DND-41 (cell line): ENCODE results near the gene ATP12A.

Source experiments
- ATAC-seq: fragments of 200-7000 bp; cut with Tn5 transposase; 3 replicates; pipeline ENCODE4 v1.9.1; 2021; ENCODE audit warnings: low read depth; ENCODE audit not compliant: insufficient read depth
- DNase-seq: peaks from one replicate; pipeline ENCODE4 v3.0.0-alpha.2; 2020
- H2AFZ ChIP-seq: 2 replicates; pipeline ENCODE4 v1.6.0; 2012; ENCODE audit warnings: low read depth, low read length
- H3K27ac ChIP-seq: 2 replicates; pipeline ENCODE4 v1.5.1; 2012; ENCODE audit warnings: low read length, inconsistent platforms
- H3K27me3 ChIP-seq: fragments of 200-600 bp; sonication (generic); 2 replicates; pipeline ENCODE4 v1.6.0; 2012; ENCODE audit warnings: low read length, mild to moderate bottlenecking, inconsistent platforms; ENCODE audit not compliant: insufficient read depth, poor library complexity
- H3K36me3 ChIP-seq: 2 replicates; pipeline ENCODE4 v1.5.1; 2012; ENCODE audit warnings: low read length, inconsistent platforms; ENCODE audit not compliant: insufficient read depth
- H3K4me1 ChIP-seq: 2 replicates; pipeline ENCODE4 v1.5.1; 2012; ENCODE audit warnings: mild to moderate bottlenecking, low read length; ENCODE audit not compliant: insufficient read depth
- H3K4me2 ChIP-seq: 2 replicates; pipeline ENCODE4 v1.6.0; 2012; ENCODE audit warnings: mild to moderate bottlenecking, moderate library complexity, low read length, inconsistent platforms; ENCODE audit not compliant: insufficient read depth
- H3K4me3 ChIP-seq, 2 experiments: fragments of 200-600 bp in 1 of 2; shearing (Covaris generic) in 1 of 2; 2 replicates each; pipeline ENCODE4 v1.5.1; 2012 to 2016; ENCODE audit warnings: inconsistent platforms in 2 of 2, low read length in 2 of 2, mild to moderate bottlenecking in 2 of 2, low read depth in 1 of 2, moderate library complexity in 1 of 2
- H3K79me2 ChIP-seq: 2 replicates; pipeline ENCODE4 v1.6.0; 2012; ENCODE audit warnings: low read length, inconsistent platforms; ENCODE audit not compliant: insufficient read depth
- H3K9ac ChIP-seq: 2 replicates; pipeline ENCODE4 v1.6.0; 2012; ENCODE audit warnings: low read depth, mild to moderate bottlenecking, inconsistent platforms, low read length, moderate library complexity
- H3K9me3 ChIP-seq: 2 replicates; pipeline ENCODE4 v1.5.1; 2012; ENCODE audit warnings: low read length, moderate library complexity, mild to moderate bottlenecking, inconsistent platforms; ENCODE audit not compliant: insufficient read depth, severe bottlenecking
- H4K20me1 ChIP-seq: 2 replicates; pipeline ENCODE4 v1.6.0; 2012; ENCODE audit warnings: low read length; ENCODE audit not compliant: insufficient read depth
- EZH2 ChIP-seq: IDR thresholded peaks from 3 replicates; pipeline ENCODE4 v1.6.1; 2012; ENCODE audit warnings: borderline replicate concordance, low read depth, mild to moderate bottlenecking, moderate library complexity, low read length, inconsistent platforms; ENCODE audit not compliant: severe bottlenecking
- TF ChIP-seq, protein P1 (sequence below): IDR thresholded peaks from 2 replicates; pipeline ENCODE4 v1.5.1; 2012; ENCODE audit warnings: borderline replicate concordance, low read length, moderate library complexity, mild to moderate bottlenecking; ENCODE audit not compliant: poor library complexity, severe bottlenecking; ENCODE audit errors: extremely low read depth

Gene ATP12A

DNA sequence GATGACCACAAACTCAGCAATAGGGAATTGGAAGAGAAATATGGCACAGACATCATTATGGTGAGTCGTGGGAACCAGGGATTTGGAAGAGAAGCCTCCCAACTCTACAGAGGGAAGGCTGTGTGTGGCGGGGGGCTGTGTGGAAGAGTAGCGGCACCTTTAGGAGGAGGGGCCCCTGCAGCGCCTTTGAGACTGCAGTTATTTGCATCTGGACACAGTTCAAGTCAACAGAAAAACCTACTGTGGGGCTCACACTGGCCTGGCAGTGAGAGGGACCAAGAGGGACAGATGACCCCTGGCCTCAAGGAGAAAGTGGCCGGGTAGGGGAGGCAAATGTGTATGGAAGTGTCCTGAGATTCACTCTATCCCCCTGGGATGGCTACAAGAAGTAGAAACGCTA is 5.1 kb downstream of the ATP12A start:
- Histone ChIP-seq H2AFZ (no peak overlapping the region), H3K4me2 (peak overlapping the region; percentile 21; the same call in 1 of the 2 replicates), H3K9me3 (no peaks in the 10 kb centered on the region), H3K9ac (no peak overlapping the region), H3K36me3 (no peaks in the 10 kb centered on the region), H3K4me1 (peaks cover 24% of the 10 kb centered on the region), H3K79me2 (no peaks in the 10 kb centered on the region), H3K27me3 (peaks cover 25% of the 10 kb centered on the region), H3K27ac (no peak overlapping the region), H4K20me1 (peaks cover 37% of the 10 kb centered on the region), H3K4me3 (no peak overlapping the region)
- no peak for TF ChIP-seq EZH2
- TF ChIP-seq, protein P1, sequence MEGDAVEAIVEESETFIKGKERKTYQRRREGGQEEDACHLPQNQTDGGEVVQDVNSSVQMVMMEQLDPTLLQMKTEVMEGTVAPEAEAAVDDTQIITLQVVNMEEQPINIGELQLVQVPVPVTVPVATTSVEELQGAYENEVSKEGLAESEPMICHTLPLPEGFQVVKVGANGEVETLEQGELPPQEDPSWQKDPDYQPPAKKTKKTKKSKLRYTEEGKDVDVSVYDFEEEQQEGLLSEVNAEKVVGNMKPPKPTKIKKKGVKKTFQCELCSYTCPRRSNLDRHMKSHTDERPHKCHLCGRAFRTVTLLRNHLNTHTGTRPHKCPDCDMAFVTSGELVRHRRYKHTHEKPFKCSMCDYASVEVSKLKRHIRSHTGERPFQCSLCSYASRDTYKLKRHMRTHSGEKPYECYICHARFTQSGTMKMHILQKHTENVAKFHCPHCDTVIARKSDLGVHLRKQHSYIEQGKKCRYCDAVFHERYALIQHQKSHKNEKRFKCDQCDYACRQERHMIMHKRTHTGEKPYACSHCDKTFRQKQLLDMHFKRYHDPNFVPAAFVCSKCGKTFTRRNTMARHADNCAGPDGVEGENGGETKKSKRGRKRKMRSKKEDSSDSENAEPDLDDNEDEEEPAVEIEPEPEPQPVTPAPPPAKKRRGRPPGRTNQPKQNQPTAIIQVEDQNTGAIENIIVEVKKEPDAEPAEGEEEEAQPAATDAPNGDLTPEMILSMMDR = no peak
- ATAC-seq (no peak), DNase-seq (no peak)

DNA sequence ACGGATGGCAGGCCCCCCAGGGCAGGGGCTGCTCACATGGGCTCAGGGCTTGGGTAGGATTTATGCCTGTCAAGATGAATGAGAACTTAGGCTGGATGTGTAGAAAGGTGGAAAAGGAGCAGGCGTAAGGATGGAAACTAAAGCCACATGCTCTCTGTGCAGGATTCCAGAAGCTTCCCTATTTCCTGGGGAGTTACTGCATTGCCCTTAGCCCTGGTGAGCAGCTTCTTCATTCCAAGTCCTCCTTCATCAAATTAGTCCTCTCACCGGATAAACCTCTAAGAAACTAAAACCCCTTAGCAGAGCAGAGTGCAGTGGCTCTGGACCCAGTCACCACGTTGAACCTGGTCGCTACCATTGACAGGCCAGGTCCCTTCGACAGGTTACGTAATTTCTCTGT is 7.4 kb downstream of the ATP12A start:
- Histone ChIP-seq H3K27ac (no peak overlapping the region), H3K27me3 (peaks cover 26% of the 10 kb centered on the region), H3K79me2 (no peaks in the 10 kb centered on the region), H2AFZ (no peak overlapping the region), H3K4me2 (no peak overlapping the region), H3K9me3 (no peaks in the 10 kb centered on the region), H3K4me1 (peaks cover 24% of the 10 kb centered on the region), H4K20me1 (peaks cover 34% of the 10 kb centered on the region), H3K4me3 (no peak overlapping the region), H3K36me3 (no peaks in the 10 kb centered on the region), H3K9ac (no peak overlapping the region)
- ATAC-seq (no peak), DNase-seq (no peak)
- TF ChIP-seq, protein P1 = no peak
- TF ChIP-seq EZH2 = no peak

DNA sequence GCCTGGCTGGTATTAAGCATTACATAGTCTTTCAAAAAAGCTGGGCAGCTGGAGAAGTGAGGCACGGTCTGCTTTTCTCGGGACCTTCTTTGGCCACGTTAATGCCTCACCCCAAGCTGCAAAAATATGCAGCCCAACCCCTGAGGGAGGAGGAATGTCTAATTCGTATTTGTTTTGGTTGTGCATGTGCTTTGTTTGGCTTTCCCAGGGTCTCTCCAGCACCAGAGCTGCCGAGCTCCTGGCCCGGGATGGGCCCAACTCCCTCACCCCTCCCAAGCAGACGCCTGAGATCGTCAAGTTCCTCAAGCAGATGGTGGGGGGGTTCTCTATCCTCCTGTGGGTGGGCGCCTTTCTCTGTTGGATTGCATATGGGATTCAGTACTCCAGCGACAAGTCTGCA is 7.9 kb downstream of the ATP12A start:
- Histone ChIP-seq H3K79me2 (no peaks in the 10 kb centered on the region), H3K4me1 (peaks cover 24% of the 10 kb centered on the region), H4K20me1 (peaks cover 34% of the 10 kb centered on the region), H3K9ac (no peak overlapping the region), H3K36me3 (no peaks in the 10 kb centered on the region), H3K4me3 (no peak overlapping the region), H2AFZ (no peak overlapping the region), H3K4me2 (no peak overlapping the region), H3K27ac (no peak overlapping the region), H3K9me3 (no peaks in the 10 kb centered on the region), H3K27me3 (peaks cover 26% of the 10 kb centered on the region)
- DNase-seq (no peak), ATAC-seq (no peak)
- TF ChIP-seq EZH2 = no peak
- TF ChIP-seq, protein P1 = no peak

DNA sequence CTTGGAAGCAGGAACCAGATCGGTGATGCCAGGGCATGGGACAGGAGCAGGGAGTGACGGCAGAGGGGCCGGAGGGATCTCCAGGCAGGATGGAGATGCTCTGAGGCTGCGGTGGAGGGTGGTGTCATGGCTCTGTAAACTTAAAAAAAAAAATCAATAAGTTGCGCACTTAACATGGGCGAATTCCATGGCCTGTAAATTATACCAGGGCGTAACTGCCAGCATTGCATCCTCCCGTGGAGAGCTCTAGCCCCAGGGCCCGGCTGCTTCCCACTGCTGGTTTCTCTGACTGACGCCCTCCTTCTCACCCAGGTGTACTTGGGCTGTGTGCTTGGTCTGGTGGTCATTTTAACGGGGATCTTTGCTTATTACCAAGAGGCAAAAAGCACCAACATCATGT is 8.7 kb downstream of the ATP12A start:
- Histone ChIP-seq H3K36me3 (no peaks in the 10 kb centered on the region), H3K4me2 (no peak overlapping the region), H3K79me2 (no peaks in the 10 kb centered on the region), H3K4me1 (peaks cover 21% of the 10 kb centered on the region), H4K20me1 (peaks cover 31% of the 10 kb centered on the region), H3K4me3 (no peak overlapping the region), H3K9ac (no peak overlapping the region), H3K27me3 (peaks cover 29% of the 10 kb centered on the region), H3K9me3 (no peaks in the 10 kb centered on the region), H2AFZ (no peak overlapping the region), H3K27ac (no peak overlapping the region)
- ATAC-seq (no peak), DNase-seq (no peak)
- TF ChIP-seq EZH2 = no peak
- TF ChIP-seq, protein P1 = no peak
